GM23338 (cell line): ENCODE data around the gene FAM111A. TPM values are rescaled to one million over a fixed set of nuclear protein-coding genes. Genes with fewer than 3 reads are reported as not detected.

Experiments used
- ATAC-seq: fragments of 200-7000 bp; cut with Tn5 transposase; 3 replicates; pipeline ENCODE4 v1.9.1; 2020
- DNase-seq: peaks from one replicate; pipeline ENCODE4 v3.0.0-alpha.2; 2015; ENCODE audit warnings: low spot score
- H2AFZ ChIP-seq: fragments of 200-600 bp; sonication (generic); 2 replicates; pipeline ENCODE4 v1.8.0; 2016; ENCODE audit warnings: antibody characterized with exemption, mild to moderate bottlenecking, moderate library complexity
- H3F3A ChIP-seq: fragments of 200-600 bp; sonication (generic); replicated peaks from 2 replicates; pipeline ENCODE4 v1.8.0; 2017; ENCODE audit warnings: antibody characterized with exemption, mixed run types, low read depth
- H3K27ac ChIP-seq: fragments of 200-600 bp; sonication (generic); 2 replicates; pipeline ENCODE4 v1.6.1; 2016; ENCODE audit warnings: low read depth
- H3K27me3 ChIP-seq: fragments of 200-600 bp; sonication (generic); 2 replicates; pipeline ENCODE4 v1.8.0; 2016; ENCODE audit warnings: mild to moderate bottlenecking, mixed run types, moderate library complexity; ENCODE audit not compliant: insufficient read depth
- H3K36me3 ChIP-seq: fragments of 200-600 bp; sonication (generic); 2 replicates; pipeline ENCODE4 v1.8.0; 2016; ENCODE audit warnings: mild to moderate bottlenecking; ENCODE audit not compliant: insufficient read depth
- H3K4me1 ChIP-seq: fragments of 200-600 bp; sonication (generic); 2 replicates; pipeline ENCODE4 v1.8.0; 2016; ENCODE audit warnings: mild to moderate bottlenecking, moderate library complexity; ENCODE audit not compliant: insufficient read depth
- H3K4me2 ChIP-seq: fragments of 200-600 bp; sonication (generic); 2 replicates; pipeline ENCODE4 v1.7.1; 2017; ENCODE audit warnings: mixed run types
- H3K4me3 ChIP-seq: fragments of 200-600 bp; sonication (generic); 2 replicates; pipeline ENCODE4 v1.6.1; 2016; ENCODE audit warnings: mixed run types
- H3K79me2 ChIP-seq: fragments of 200-600 bp; sonication (generic); replicated peaks from 2 replicates; pipeline ENCODE4 v1.8.0; 2017; ENCODE audit warnings: mild to moderate bottlenecking; ENCODE audit not compliant: insufficient read depth
- H3K9me2 ChIP-seq: fragments of 200-600 bp; sonication (generic); 2 replicates; pipeline ENCODE4 v1.8.0; 2017; ENCODE audit not compliant: insufficient read depth
- H4K20me1 ChIP-seq: fragments of 200-600 bp; sonication (generic); replicated peaks from 2 replicates; pipeline ENCODE4 v1.8.0; 2017; ENCODE audit warnings: mild to moderate bottlenecking; ENCODE audit not compliant: insufficient read depth
- H3K27ac Mint-ChIP-seq: 2 replicates; pipeline ENCODE4 v1.8.0; 2020; ENCODE audit warnings: inconsistent platforms, mild to moderate bottlenecking, moderate library complexity, mixed read lengths
- H3K27me3 Mint-ChIP-seq: 3 replicates; pipeline ENCODE4 v1.8.0; 2022; ENCODE audit warnings: low read depth, mild to moderate bottlenecking, moderate library complexity, mixed read lengths, inconsistent platforms; ENCODE audit not compliant: insufficient read depth, poor library complexity
- H3K36me3 Mint-ChIP-seq: 3 replicates; pipeline ENCODE4 v1.8.0; 2021; ENCODE audit warnings: low read depth, mild to moderate bottlenecking, inconsistent platforms, moderate library complexity, mixed read lengths
- H3K4me1 Mint-ChIP-seq: 3 replicates; pipeline ENCODE4 v1.8.0; 2020; ENCODE audit warnings: mild to moderate bottlenecking, inconsistent platforms, mixed read lengths
- H3K4me3 Mint-ChIP-seq: 3 replicates; pipeline ENCODE4 v1.8.0; 2021; ENCODE audit warnings: moderate library complexity, mild to moderate bottlenecking, inconsistent platforms, mixed read lengths
- H3K9me3 Mint-ChIP-seq: 3 replicates; pipeline ENCODE4 v1.8.0; 2020; ENCODE audit warnings: moderate library complexity, mild to moderate bottlenecking, inconsistent platforms, mixed read lengths
- CREB1 ChIP-seq: fragments of 250-450 bp; sonication (Bioruptor Pico); IDR thresholded peaks from 2 replicates; pipeline ENCODE4 v1.5.0; 2020; ENCODE audit warnings: low read depth, mild to moderate bottlenecking, moderate library complexity
- ETS1 ChIP-seq: IDR thresholded peaks from 2 replicates; pipeline ENCODE4 v1.6.1; 2016; ENCODE audit warnings: antibody characterized with exemption
- EZH2 ChIP-seq: fragments of 200-600 bp; sonication (generic); IDR thresholded peaks from one replicate; pipeline ENCODE4 v1.8.0; 2017; ENCODE audit warnings: antibody characterized with exemption, mild to moderate bottlenecking, low read depth; ENCODE audit not compliant: unreplicated experiment
- EZH2phosphoT487 ChIP-seq: fragments of 200-600 bp; sonication (generic); IDR thresholded peaks from one replicate; pipeline ENCODE4 v1.8.1; 2018; ENCODE audit warnings: antibody characterized with exemption; ENCODE audit not compliant: unreplicated experiment
- JUNB ChIP-seq: IDR thresholded peaks from one replicate; pipeline ENCODE4 v1.6.1; 2016; ENCODE audit warnings: antibody characterized with exemption; ENCODE audit not compliant: unreplicated experiment
- POLR2AphosphoS5 ChIP-seq: IDR thresholded peaks from 2 replicates; pipeline ENCODE4 v1.6.1; 2016; ENCODE audit warnings: antibody characterized with exemption, low read depth
- REST ChIP-seq: IDR thresholded peaks from one replicate; pipeline ENCODE4 v1.6.1; 2018; ENCODE audit warnings: antibody characterized with exemption; ENCODE audit not compliant: unreplicated experiment
- STAT1 ChIP-seq: IDR thresholded peaks from one replicate; pipeline ENCODE4 v1.6.1; 2016; ENCODE audit warnings: antibody characterized with exemption; ENCODE audit not compliant: unreplicated experiment
- ZNF114 ChIP-seq: fragments of 250-450 bp; sonication (Bioruptor Pico); IDR thresholded peaks from 2 replicates; pipeline ENCODE4 v1.5.0; 2020; ENCODE audit warnings: mild to moderate bottlenecking, moderate library complexity
- ZNF331 ChIP-seq: fragments of 250-450 bp; sonication (Bioruptor Pico); IDR thresholded peaks from 2 replicates; pipeline ENCODE4 v1.5.0; 2020; ENCODE audit warnings: low read depth, mild to moderate bottlenecking, moderate library complexity
- polyA plus RNA-seq: library from polyadenylated mRNA; unstranded; fragments of >200 nt; fragmentation: Nextera tagmentation; extraction: Ambion mirVana; gene quantifications from 2 replicates; pipeline ENCODE4 v1.2.1, GENCODE V29; 2016
- total RNA-seq: library from RNA; depleted of rRNA; stranded (reverse); fragments of >200 nt; shearing (Covaris generic); gene quantifications from 2 replicates; pipeline ENCODE4 v1.2.3, GENCODE V29; 2014
- TF ChIP-seq, protein P1 (sequence below), 2 experiments: fragments of 200-600 bp in 1 of 2; sonication (generic) in 1 of 2; conservative IDR thresholded peaks; 2 replicates each; pipeline versions ENCODE4 v1.5.1 to v1.6.1; 2016 to 2017; ENCODE audit warnings: antibody characterized with exemption in 2 of 2, low read depth in 2 of 2, mild to moderate bottlenecking in 2 of 2, moderate library complexity in 1 of 2

Gene FAM111A
- total and polyA plus RNA-seq, 2 experiments from 2014 or later: 23.0 to 38.1 TPM

DNA sequence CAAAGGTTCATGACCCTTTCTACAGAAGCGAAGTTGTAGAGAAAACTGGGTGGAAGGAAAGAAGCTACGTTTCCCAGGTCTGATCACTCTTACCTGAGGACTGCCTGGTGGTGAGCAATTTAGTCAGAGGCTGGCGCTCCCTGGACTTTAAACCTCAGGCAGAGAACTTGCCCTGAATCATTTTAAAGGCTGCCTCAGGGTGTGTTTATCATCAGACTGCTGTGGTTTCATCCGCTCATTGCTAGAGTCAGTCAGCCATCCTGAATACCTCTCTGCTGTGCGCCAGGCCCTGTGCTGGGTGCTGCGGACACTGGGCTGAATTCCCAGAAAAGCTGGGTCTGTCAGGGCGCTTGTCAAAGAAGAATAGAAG, 32.0 kb downstream of the FAM111A start (continued):
- TF ChIP-seq REST: no peak
- TF ChIP-seq, protein P1, sequence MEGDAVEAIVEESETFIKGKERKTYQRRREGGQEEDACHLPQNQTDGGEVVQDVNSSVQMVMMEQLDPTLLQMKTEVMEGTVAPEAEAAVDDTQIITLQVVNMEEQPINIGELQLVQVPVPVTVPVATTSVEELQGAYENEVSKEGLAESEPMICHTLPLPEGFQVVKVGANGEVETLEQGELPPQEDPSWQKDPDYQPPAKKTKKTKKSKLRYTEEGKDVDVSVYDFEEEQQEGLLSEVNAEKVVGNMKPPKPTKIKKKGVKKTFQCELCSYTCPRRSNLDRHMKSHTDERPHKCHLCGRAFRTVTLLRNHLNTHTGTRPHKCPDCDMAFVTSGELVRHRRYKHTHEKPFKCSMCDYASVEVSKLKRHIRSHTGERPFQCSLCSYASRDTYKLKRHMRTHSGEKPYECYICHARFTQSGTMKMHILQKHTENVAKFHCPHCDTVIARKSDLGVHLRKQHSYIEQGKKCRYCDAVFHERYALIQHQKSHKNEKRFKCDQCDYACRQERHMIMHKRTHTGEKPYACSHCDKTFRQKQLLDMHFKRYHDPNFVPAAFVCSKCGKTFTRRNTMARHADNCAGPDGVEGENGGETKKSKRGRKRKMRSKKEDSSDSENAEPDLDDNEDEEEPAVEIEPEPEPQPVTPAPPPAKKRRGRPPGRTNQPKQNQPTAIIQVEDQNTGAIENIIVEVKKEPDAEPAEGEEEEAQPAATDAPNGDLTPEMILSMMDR (conservative IDR thresholded peaks at IDR 0.05; ENCODE audit: low read depth in 2 of 2): no peak
- no peak for TF ChIP-seq POLR2AphosphoS5
- no peak for TF ChIP-seq JUNB
- TF ChIP-seq CREB1 (CRISPR knock-in tag): no peak
- TF ChIP-seq STAT1: no peak
- TF ChIP-seq EZH2phosphoT487: no peak
- TF ChIP-seq ETS1: no peak
- no peak for TF ChIP-seq EZH2
- TF ChIP-seq ZNF331: no peak
- no peak for TF ChIP-seq ZNF114

GRCh38 chr11:59175091-59175501, 32.4 kb downstream of the FAM111A start:
- DNase-seq: no peak
- Histone ChIP-seq H3K4me2 (peak overlapping the region; percentile 99; the same call in 1 of the 2 replicates), H4K20me1 (0 out of 2 replicates have a peak, but pooled peaks cover 7% of the 10 kb centered on the region), H3K27ac (no peak overlapping the region), H3K9me2 (no peaks in the 10 kb centered on the region; the same call in 1 of the 2 replicates), H3F3A (peaks cover 5% of the 10 kb centered on the region; the same call in 1 of the 2 replicates), H3K4me3 (no peak overlapping the region), H2AFZ (no peak overlapping the region), H3K27me3 (peaks cover 6% of the 10 kb centered on the region; the same call in 1 of the 2 replicates), H3K79me2 (peaks cover 21% of the 10 kb centered on the region), H3K36me3 (no peaks in the 10 kb centered on the region; the same call in 1 of the 2 replicates), H3K4me1 (peaks cover 13% of the 10 kb centered on the region)
- H3K27ac Mint-ChIP-seq: no peak overlapping the region
- H3K4me3 Mint-ChIP-seq: peak overlapping the region; percentile 30; the same call in 1 of the 3 replicates
- peaks cover 35% of the 10 kb centered on the region for H3K4me1 Mint-ChIP-seq
- no peak for ATAC-seq
- H3K9me3 Mint-ChIP-seq: peaks cover 22% of the 10 kb centered on the region
- peaks cover 37% of the 10 kb centered on the region for H3K36me3 Mint-ChIP-seq
- H3K27me3 Mint-ChIP-seq: peaks cover 16% of the 10 kb centered on the region
- TF ChIP-seq REST (no peak), ZNF331 (no peak), CREB1 (CRISPR knock-in tag) (no peak), STAT1 (no peak), ETS1 (no peak)
- TF ChIP-seq, protein P1 (conservative IDR thresholded peaks at IDR 0.05; ENCODE audit: low read depth in 2 of 2): no peak
